RPMI8226 (cell line): ENCODE data around the gene ATP4B.
"Not testable (repeated sequence)": the region's sequence is repeated elsewhere in the genome, so short reads cannot be mapped to it uniquely, and the experiment has no call there.

Experiments used
- DNase-seq: peaks from one replicate; pipeline ENCODE4 v3.0.0-alpha.2; 2015

ATP4B gene

GRCh38 chr13:113624235-113624587, 33.8 kb downstream of the ATP4B start:
- DNase-seq = no peak

- no peak for DNase-seq
Observed at GRCh38 chr13:113623491-113624234, 34.3 kb downstream of the ATP4B start.

- no peak for DNase-seq
Observed at GRCh38 chr13:113622791-113623490, 35.1 kb downstream of the ATP4B start.

GRCh38 chr13:113621986-113622550, 35.9 kb downstream of the ATP4B start:
- DNase-seq = not testable (repeated sequence)

GRCh38 chr13:113621498-113621897, 36.5 kb downstream of the ATP4B start:
- not testable (repeated sequence) for DNase-seq

- no peak for DNase-seq
Observed at GRCh38 chr13:113621046-113621445, 37.0 kb downstream of the ATP4B start.

- no peak for DNase-seq
Observed at GRCh38 chr13:113620036-113620796, 37.8 kb downstream of the ATP4B start.

- DNase-seq = no peak
Observed at GRCh38 chr13:113618455-113618854, 39.5 kb downstream of the ATP4B start.

GRCh38 chr13:113617961-113618360, 40.0 kb downstream of the ATP4B start:
- no peak for DNase-seq

- no peak for DNase-seq
Observed at GRCh38 chr13:113616991-113617749, 40.8 kb downstream of the ATP4B start.

GRCh38 chr13:113616281-113616906, 41.6 kb downstream of the ATP4B start:
- no peak for DNase-seq

GRCh38 chr13:113613789-113614379, 44.1 kb downstream of the ATP4B start:
- DNase-seq = no peak

- no peak for DNase-seq
Observed at GRCh38 chr13:113612607-113613006, 45.4 kb downstream of the ATP4B start.

GRCh38 chr13:113611996-113612395, 46.0 kb downstream of the ATP4B start:
- no peak for DNase-seq

GRCh38 chr13:113610266-113610665, 47.7 kb downstream of the ATP4B start:
- DNase-seq = no peak

- DNase-seq = no peak
Observed at GRCh38 chr13:113609616-113610015, 48.4 kb downstream of the ATP4B start.

- DNase-seq = no peak
Observed at GRCh38 chr13:113608967-113609533, 48.9 kb downstream of the ATP4B start.

GRCh38 chr13:113607889-113608635, 49.9 kb downstream of the ATP4B start:
- DNase-seq = no peak

- DNase-seq = no peak
Observed at GRCh38 chr13:113607056-113607888, 50.7 kb downstream of the ATP4B start.
